MM.1S (cell line): ENCODE results near the gene PTGER1.

Experiments
- DNase-seq: peaks from one replicate; pipeline ENCODE4 v3.0.0-alpha.2; 2015
- H2AFZ ChIP-seq: fragments of 300-600 bp; sonication (generic); 2 replicates; pipeline ENCODE4 v1.6.0; 2016; ENCODE audit warnings: antibody characterized with exemption, low read length
- H3F3A ChIP-seq: fragments of 300-600 bp; sonication (generic); 2 replicates; pipeline ENCODE4 v1.6.1; 2016; ENCODE audit warnings: mild to moderate bottlenecking, antibody characterized with exemption, low read length, moderate library complexity, mixed read lengths; ENCODE audit not compliant: insufficient read depth
- H3K27ac ChIP-seq: fragments of 300-600 bp; sonication (generic); 2 replicates; pipeline ENCODE4 v1.5.1; 2016; ENCODE audit warnings: mild to moderate bottlenecking, low read length
- H3K27me3 ChIP-seq: fragments of 300-600 bp; sonication (generic); replicated peaks from 2 replicates; pipeline ENCODE4 v1.6.0; 2016; ENCODE audit warnings: low read length; ENCODE audit not compliant: insufficient read depth
- H3K36me3 ChIP-seq: fragments of 300-600 bp; sonication (generic); replicated peaks from 2 replicates; pipeline ENCODE4 v1.6.1; 2016; ENCODE audit warnings: mild to moderate bottlenecking, low read length, mixed read lengths; ENCODE audit not compliant: insufficient read depth
- H3K4me1 ChIP-seq: fragments of 300-600 bp; sonication (generic); 2 replicates; pipeline ENCODE4 v1.6.1; 2016; ENCODE audit warnings: low read length, mixed read lengths
- H3K4me2 ChIP-seq: fragments of 300-600 bp; sonication (generic); 2 replicates; pipeline ENCODE4 v1.6.0; 2016; ENCODE audit warnings: low read depth, low read length
- H3K4me3 ChIP-seq: fragments of 300-600 bp; sonication (generic); 2 replicates; pipeline ENCODE4 v1.5.1; 2016; ENCODE audit warnings: low read length, mixed read lengths
- H3K79me2 ChIP-seq: fragments of 300-600 bp; sonication (generic); 2 replicates; pipeline ENCODE4 v1.6.1; 2016; ENCODE audit warnings: mixed run types, low read length, mixed read lengths
- H3K9ac ChIP-seq: fragments of 300-600 bp; sonication (generic); 2 replicates; pipeline ENCODE4 v1.6.1; 2016; ENCODE audit warnings: low read length, mixed read lengths
- H3K9me2 ChIP-seq: fragments of 300-600 bp; sonication (generic); replicated peaks from 2 replicates; pipeline ENCODE4 v1.6.1; 2016; ENCODE audit warnings: mild to moderate bottlenecking, low read length, mixed read lengths; ENCODE audit not compliant: insufficient read depth
- H3K9me3 ChIP-seq: fragments of 300-600 bp; sonication (generic); replicated peaks from 2 replicates; pipeline ENCODE4 v1.6.1; 2016; ENCODE audit warnings: mild to moderate bottlenecking, low read length, mixed read lengths; ENCODE audit not compliant: insufficient read depth
- H4K20me1 ChIP-seq: fragments of 300-600 bp; sonication (generic); 2 replicates; pipeline ENCODE4 v1.6.1; 2016; ENCODE audit warnings: mild to moderate bottlenecking, low read length, moderate library complexity, mixed read lengths; ENCODE audit not compliant: insufficient read depth
- CTCF ChIP-seq: fragments of 300-600 bp; sonication (generic); IDR thresholded peaks from 2 replicates; pipeline ENCODE4 v1.5.1; 2016; ENCODE audit warnings: antibody characterized with exemption, low read length, mixed read lengths
- EZH2 ChIP-seq: fragments of 300-600 bp; sonication (generic); optimal IDR thresholded peaks from 2 replicates; pipeline ENCODE3; 2017; ENCODE audit warnings: low read depth, mild to moderate bottlenecking, antibody characterized with exemption, low read length, mixed read lengths
- EZH2phosphoT487 ChIP-seq: fragments of 300-600 bp; sonication (generic); IDR thresholded peaks from 2 replicates; pipeline ENCODE4 v1.6.1; 2018; ENCODE audit warnings: antibody characterized with exemption, low read length

PTGER1 gene

GRCh38 chr19:14494910-14495671 is 19.9 kb upstream of the PTGER1 start:
- H3K27ac ChIP-seq: no peak overlapping the region
- no peaks in the 10 kb centered on the region for H3K9me2 ChIP-seq
- DNase-seq: no peak
- H3K4me1 ChIP-seq: no peaks in the 10 kb centered on the region
- H3K4me2 ChIP-seq: peak overlapping the region; percentile 69
- peak overlapping the region; percentile 36; the same call in 1 of the 2 replicates for H2AFZ ChIP-seq
- no peaks in the 10 kb centered on the region for H3K36me3 ChIP-seq
- H3K9ac ChIP-seq: peak overlapping the region; percentile 28; the same call in 1 of the 2 replicates
- no peaks in the 10 kb centered on the region for H4K20me1 ChIP-seq
- TF ChIP-seq EZH2phosphoT487: no peak
- TF ChIP-seq EZH2: no peak
- TF ChIP-seq CTCF: no peak
- peak overlapping the region; percentile 71 for H3K4me3 ChIP-seq
- no peaks in the 10 kb centered on the region for H3K9me3 ChIP-seq
- peaks cover 3% of the 10 kb centered on the region; the same call in 1 of the 2 replicates for H3F3A ChIP-seq
- no peaks in the 10 kb centered on the region; the same call in 1 of the 2 replicates for H3K27me3 ChIP-seq
- no peaks in the 10 kb centered on the region for H3K79me2 ChIP-seq

- Histone ChIP-seq H3K4me2 (no peak overlapping the region), H3K9ac (no peak overlapping the region), H4K20me1 (no peaks in the 10 kb centered on the region), H3K4me3 (no peak overlapping the region), H2AFZ (no peak overlapping the region), H3F3A (peaks cover 3% of the 10 kb centered on the region; the same call in 1 of the 2 replicates), H3K36me3 (no peaks in the 10 kb centered on the region), H3K4me1 (no peaks in the 10 kb centered on the region), H3K9me3 (no peaks in the 10 kb centered on the region), H3K79me2 (no peaks in the 10 kb centered on the region), H3K9me2 (no peaks in the 10 kb centered on the region), H3K27ac (no peak overlapping the region), H3K27me3 (no peaks in the 10 kb centered on the region; the same call in 1 of the 2 replicates)
- TF ChIP-seq CTCF (no peak), EZH2phosphoT487 (no peak), EZH2 (no peak)
- no peak for DNase-seq
Observed at GRCh38 chr19:14494411-14494810, 19.3 kb upstream of the PTGER1 start.

GRCh38 chr19:14492756-14493337 is 17.7 kb upstream of the PTGER1 start:
- TF ChIP-seq CTCF (no peak), EZH2phosphoT487 (no peak), EZH2 (no peak)
- H3K9ac ChIP-seq: no peak overlapping the region

More at GRCh38 chr19:14492756-14493337, 17.7 kb upstream of the PTGER1 start:
- H3K4me3 ChIP-seq: no peak overlapping the region
- H3K27me3 ChIP-seq: no peaks in the 10 kb centered on the region; the same call in 1 of the 2 replicates
- H3K9me3 ChIP-seq: no peaks in the 10 kb centered on the region
- no peaks in the 10 kb centered on the region for H3K9me2 ChIP-seq
- H3K4me1 ChIP-seq: no peaks in the 10 kb centered on the region
- H3K27ac ChIP-seq: no peak overlapping the region
- no peaks in the 10 kb centered on the region for H4K20me1 ChIP-seq
- no peaks in the 10 kb centered on the region for H3K36me3 ChIP-seq
- H3K4me2 ChIP-seq: no peak overlapping the region
- H2AFZ ChIP-seq: no peak overlapping the region
- H3F3A ChIP-seq: peaks cover 3% of the 10 kb centered on the region; the same call in 1 of the 2 replicates
- no peaks in the 10 kb centered on the region for H3K79me2 ChIP-seq
- DNase-seq: no peak
